Measurements from ENCODE around the gene TMEM239.

DNA sequence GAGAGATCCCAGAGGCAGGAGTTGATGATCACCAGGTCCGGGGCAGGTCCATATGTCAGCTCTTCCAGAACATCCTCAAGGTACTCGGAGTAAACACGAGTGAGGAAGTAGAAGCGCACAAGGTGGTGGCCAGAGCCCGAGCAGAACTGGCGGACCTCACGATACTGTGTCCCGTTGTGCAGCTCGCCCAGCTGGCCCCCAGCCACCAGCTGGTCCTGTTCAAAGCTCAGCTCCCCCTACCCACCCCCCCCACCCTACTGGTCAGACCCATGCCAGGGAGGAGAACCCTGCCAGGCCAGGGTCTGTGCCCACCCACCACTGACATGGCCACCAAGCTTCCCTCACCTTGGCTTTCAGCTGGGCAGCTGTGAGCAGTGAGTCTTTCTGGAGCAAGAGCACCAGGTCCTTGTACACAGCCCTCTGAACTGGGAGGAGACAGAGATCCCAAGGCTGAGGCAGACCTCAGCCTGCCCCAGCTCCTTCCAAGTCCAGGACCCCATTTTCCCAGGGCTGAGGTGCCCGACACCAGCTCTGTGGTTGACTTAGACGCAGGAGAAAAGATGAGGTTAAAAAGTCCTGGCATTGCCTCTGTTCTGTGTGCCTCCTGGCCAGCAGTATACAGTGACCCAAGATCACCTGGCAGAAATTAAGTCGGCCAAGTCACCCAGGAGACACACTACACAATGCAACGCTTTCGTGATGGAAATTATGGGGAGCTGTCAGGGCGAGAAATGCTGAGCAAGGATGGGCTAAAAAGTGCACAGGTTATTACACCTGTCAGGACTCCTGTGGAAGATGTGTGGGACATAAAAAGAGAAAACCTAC lies 22.9 kb downstream of the TMEM239 start:
- TF ChIP-seq, protein P1, sequence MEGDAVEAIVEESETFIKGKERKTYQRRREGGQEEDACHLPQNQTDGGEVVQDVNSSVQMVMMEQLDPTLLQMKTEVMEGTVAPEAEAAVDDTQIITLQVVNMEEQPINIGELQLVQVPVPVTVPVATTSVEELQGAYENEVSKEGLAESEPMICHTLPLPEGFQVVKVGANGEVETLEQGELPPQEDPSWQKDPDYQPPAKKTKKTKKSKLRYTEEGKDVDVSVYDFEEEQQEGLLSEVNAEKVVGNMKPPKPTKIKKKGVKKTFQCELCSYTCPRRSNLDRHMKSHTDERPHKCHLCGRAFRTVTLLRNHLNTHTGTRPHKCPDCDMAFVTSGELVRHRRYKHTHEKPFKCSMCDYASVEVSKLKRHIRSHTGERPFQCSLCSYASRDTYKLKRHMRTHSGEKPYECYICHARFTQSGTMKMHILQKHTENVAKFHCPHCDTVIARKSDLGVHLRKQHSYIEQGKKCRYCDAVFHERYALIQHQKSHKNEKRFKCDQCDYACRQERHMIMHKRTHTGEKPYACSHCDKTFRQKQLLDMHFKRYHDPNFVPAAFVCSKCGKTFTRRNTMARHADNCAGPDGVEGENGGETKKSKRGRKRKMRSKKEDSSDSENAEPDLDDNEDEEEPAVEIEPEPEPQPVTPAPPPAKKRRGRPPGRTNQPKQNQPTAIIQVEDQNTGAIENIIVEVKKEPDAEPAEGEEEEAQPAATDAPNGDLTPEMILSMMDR (IDR thresholded peaks at IDR 0.05): no peak
- no peak for TF ChIP-seq POLR2A (IDR thresholded peaks at IDR 0.05)
